BJ (cell line): ENCODE data around the gene TRPC4AP. TPM values are rescaled to one million over a fixed set of nuclear protein-coding genes. Genes with fewer than 3 reads are reported as not detected.
"Not testable (repeated sequence)": the region's sequence is repeated elsewhere in the genome, so short reads cannot be mapped to it uniquely, and the experiment has no call there.

Experiments
- CTCF ChIA-PET: fragments of 350-600 bp; formaldehyde crosslinking; extraction: SDS; loops from one replicate; lab custom pipeline; 2021; ENCODE audit warnings: antibody characterized with exemption, inconsistent platforms; lab: Yijun Ruan, JAX
- POLR2A ChIA-PET: fragments of 300-600 bp; sonication (Branson Sonifier 250); formaldehyde crosslinking; extraction: SDS; loops from one replicate; lab custom pipeline; 2021; ENCODE audit warnings: antibody characterized with exemption; lab: Charles Lee
- DNase-seq: peaks from one replicate; pipeline ENCODE4 v3.0.0-alpha.2; 2011; ENCODE audit warnings: low read depth
- H3K27me3 ChIP-seq: 2 replicates; pipeline ENCODE4 v1.6.0; 2011; ENCODE audit warnings: low read length; ENCODE audit not compliant: control insufficient read depth, insufficient read depth
- H3K36me3 ChIP-seq: 2 replicates; pipeline ENCODE4 v1.5.1; 2011; ENCODE audit warnings: low read length; ENCODE audit not compliant: control insufficient read depth, insufficient read depth
- H3K4me3 ChIP-seq: 2 replicates; pipeline ENCODE4 v1.5.1; 2011; ENCODE audit warnings: low read depth, mild to moderate bottlenecking, control low read depth, low read length
- CTCF ChIP-seq: IDR thresholded peaks from 2 replicates; pipeline ENCODE4 v1.5.1; 2011; ENCODE audit warnings: low read depth, mild to moderate bottlenecking, control low read depth, inconsistent platforms, low read length, moderate library complexity; ENCODE audit not compliant: insufficient read depth
- polyA plus RNA-seq: library from polyadenylated mRNA; depleted of rRNA; stranded (reverse); fragments of >200 nt; gene quantifications from 2 replicates; pipeline ENCODE4 v1.2.3, GENCODE V29; 2011

The TRPC4AP gene
- polyA plus RNA-seq, 1 experiment: 111 TPM

- TF ChIP-seq CTCF: no peak
- no peaks in the 10 kb centered on the region for H3K27me3 ChIP-seq
- H3K4me3 ChIP-seq: no peak overlapping the region
- ChIA-PET POLR2A (no interaction called here), CTCF (interaction anchor here (1.6 kb wide), 1 partner anchor 15 kb away, joined by 4 read pairs; no protein-coding TSS in a partner anchor)
- peaks cover 1% of the 10 kb centered on the region; the same call in 1 of the 2 replicates for H3K36me3 ChIP-seq
- DNase-seq: no peak
Measured at GRCh38 chr20:35054814-35055213, 37.8 kb downstream of the TRPC4AP start.

GRCh38 chr20:35052616-35053015 is 40.0 kb downstream of the TRPC4AP start:
- POLR2A ChIA-PET, H3K4me3 ChIP-seq, H3K36me3 ChIP-seq, CTCF ChIA-PET, H3K27me3 ChIP-seq: not testable (repeated sequence)
- peak; percentile 21 for DNase-seq

- Histone ChIP-seq H3K36me3 (peaks cover 6% of the 10 kb centered on the region), H3K4me3 (no peak overlapping the region), H3K27me3 (no peaks in the 10 kb centered on the region)
- TF ChIP-seq CTCF: no peak
- ChIA-PET CTCF (interaction anchor here (0.7 to 1.4 kb wide), 3 partner anchors 14 to 176 kb away, joined by 3 read pairs; no protein-coding TSS in a partner anchor), POLR2A (no interaction called here)
- peak; percentile 23 for DNase-seq
Measured at GRCh38 chr20:35049776-35050352, 42.7 kb downstream of the TRPC4AP start.

- no peak for DNase-seq
- H3K4me3 ChIP-seq: no peak overlapping the region
- peaks cover 9% of the 10 kb centered on the region for H3K36me3 ChIP-seq
- ChIA-PET POLR2A (no interaction called here), CTCF (no interaction called here)
- TF ChIP-seq CTCF: no peak
- H3K27me3 ChIP-seq: no peaks in the 10 kb centered on the region
Measured at GRCh38 chr20:35048739-35049138, 43.9 kb downstream of the TRPC4AP start.

GRCh38 chr20:35042268-35042667 is 50.3 kb downstream of the TRPC4AP start:
- H3K4me3 ChIP-seq: no peak overlapping the region
- CTCF ChIA-PET: interaction anchor here (1.2 kb wide), 1 partner anchor 405 kb away, joined by 4 read pairs; no protein-coding TSS in a partner anchor
- no peak for DNase-seq
- POLR2A ChIA-PET: no interaction called here
- TF ChIP-seq CTCF: no peak
- H3K27me3 ChIP-seq: no peaks in the 10 kb centered on the region
- H3K36me3 ChIP-seq: peaks cover 4% of the 10 kb centered on the region; the same call in 1 of the 2 replicates
